GM23338 (cell line): Measurements from ENCODE around the gene APC. TPM values are rescaled to one million over a fixed set of nuclear protein-coding genes. Genes with fewer than 3 reads are reported as not detected.

Experiments
- ATAC-seq: fragments of 200-7000 bp; cut with Tn5 transposase; 3 replicates; pipeline ENCODE4 v1.9.1; 2020
- DNase-seq: peaks from one replicate; pipeline ENCODE4 v3.0.0-alpha.2; 2015; ENCODE audit warnings: low spot score
- H2AFZ ChIP-seq: fragments of 200-600 bp; sonication (generic); 2 replicates; pipeline ENCODE4 v1.8.0; 2016; ENCODE audit warnings: antibody characterized with exemption, mild to moderate bottlenecking, moderate library complexity
- H3F3A ChIP-seq: fragments of 200-600 bp; sonication (generic); replicated peaks from 2 replicates; pipeline ENCODE4 v1.8.0; 2017; ENCODE audit warnings: antibody characterized with exemption, mixed run types, low read depth
- H3K27ac ChIP-seq: fragments of 200-600 bp; sonication (generic); 2 replicates; pipeline ENCODE4 v1.6.1; 2016; ENCODE audit warnings: low read depth
- H3K27me3 ChIP-seq: fragments of 200-600 bp; sonication (generic); 2 replicates; pipeline ENCODE4 v1.8.0; 2016; ENCODE audit warnings: mild to moderate bottlenecking, mixed run types, moderate library complexity; ENCODE audit not compliant: insufficient read depth
- H3K36me3 ChIP-seq: fragments of 200-600 bp; sonication (generic); 2 replicates; pipeline ENCODE4 v1.8.0; 2016; ENCODE audit warnings: mild to moderate bottlenecking; ENCODE audit not compliant: insufficient read depth
- H3K4me1 ChIP-seq: fragments of 200-600 bp; sonication (generic); 2 replicates; pipeline ENCODE4 v1.8.0; 2016; ENCODE audit warnings: mild to moderate bottlenecking, moderate library complexity; ENCODE audit not compliant: insufficient read depth
- H3K4me2 ChIP-seq: fragments of 200-600 bp; sonication (generic); 2 replicates; pipeline ENCODE4 v1.7.1; 2017; ENCODE audit warnings: mixed run types
- H3K4me3 ChIP-seq: fragments of 200-600 bp; sonication (generic); 2 replicates; pipeline ENCODE4 v1.6.1; 2016; ENCODE audit warnings: mixed run types
- H3K79me2 ChIP-seq: fragments of 200-600 bp; sonication (generic); replicated peaks from 2 replicates; pipeline ENCODE4 v1.8.0; 2017; ENCODE audit warnings: mild to moderate bottlenecking; ENCODE audit not compliant: insufficient read depth
- H3K9me2 ChIP-seq: fragments of 200-600 bp; sonication (generic); 2 replicates; pipeline ENCODE4 v1.8.0; 2017; ENCODE audit not compliant: insufficient read depth
- H4K20me1 ChIP-seq: fragments of 200-600 bp; sonication (generic); replicated peaks from 2 replicates; pipeline ENCODE4 v1.8.0; 2017; ENCODE audit warnings: mild to moderate bottlenecking; ENCODE audit not compliant: insufficient read depth
- H3K27ac Mint-ChIP-seq: 2 replicates; pipeline ENCODE4 v1.8.0; 2020; ENCODE audit warnings: inconsistent platforms, mild to moderate bottlenecking, moderate library complexity, mixed read lengths
- H3K27me3 Mint-ChIP-seq: 3 replicates; pipeline ENCODE4 v1.8.0; 2022; ENCODE audit warnings: low read depth, mild to moderate bottlenecking, moderate library complexity, mixed read lengths, inconsistent platforms; ENCODE audit not compliant: insufficient read depth, poor library complexity
- H3K36me3 Mint-ChIP-seq: 3 replicates; pipeline ENCODE4 v1.8.0; 2021; ENCODE audit warnings: low read depth, mild to moderate bottlenecking, inconsistent platforms, moderate library complexity, mixed read lengths
- H3K4me1 Mint-ChIP-seq: 3 replicates; pipeline ENCODE4 v1.8.0; 2020; ENCODE audit warnings: mild to moderate bottlenecking, inconsistent platforms, mixed read lengths
- H3K4me3 Mint-ChIP-seq: 3 replicates; pipeline ENCODE4 v1.8.0; 2021; ENCODE audit warnings: moderate library complexity, mild to moderate bottlenecking, inconsistent platforms, mixed read lengths
- H3K9me3 Mint-ChIP-seq: 3 replicates; pipeline ENCODE4 v1.8.0; 2020; ENCODE audit warnings: moderate library complexity, mild to moderate bottlenecking, inconsistent platforms, mixed read lengths
- CREB1 ChIP-seq: fragments of 250-450 bp; sonication (Bioruptor Pico); IDR thresholded peaks from 2 replicates; pipeline ENCODE4 v1.5.0; 2020; ENCODE audit warnings: low read depth, mild to moderate bottlenecking, moderate library complexity
- CTCF ChIP-seq, 2 experiments: fragments of 200-600 bp in 1 of 2; sonication (generic) in 1 of 2; conservative IDR thresholded peaks; 2 replicates each; pipeline versions ENCODE4 v1.5.1 to v1.6.1; 2016 to 2017; ENCODE audit warnings: antibody characterized with exemption in 2 of 2, low read depth in 2 of 2, mild to moderate bottlenecking in 2 of 2, moderate library complexity in 1 of 2
- ETS1 ChIP-seq: IDR thresholded peaks from 2 replicates; pipeline ENCODE4 v1.6.1; 2016; ENCODE audit warnings: antibody characterized with exemption
- EZH2 ChIP-seq: fragments of 200-600 bp; sonication (generic); IDR thresholded peaks from one replicate; pipeline ENCODE4 v1.8.0; 2017; ENCODE audit warnings: antibody characterized with exemption, mild to moderate bottlenecking, low read depth; ENCODE audit not compliant: unreplicated experiment
- EZH2phosphoT487 ChIP-seq: fragments of 200-600 bp; sonication (generic); IDR thresholded peaks from one replicate; pipeline ENCODE4 v1.8.1; 2018; ENCODE audit warnings: antibody characterized with exemption; ENCODE audit not compliant: unreplicated experiment
- JUNB ChIP-seq: IDR thresholded peaks from one replicate; pipeline ENCODE4 v1.6.1; 2016; ENCODE audit warnings: antibody characterized with exemption; ENCODE audit not compliant: unreplicated experiment
- NANOG ChIP-seq: IDR thresholded peaks from 2 replicates; pipeline ENCODE4 v1.6.1; 2016; ENCODE audit warnings: antibody characterized with exemption, borderline replicate concordance
- POLR2AphosphoS5 ChIP-seq: IDR thresholded peaks from 2 replicates; pipeline ENCODE4 v1.6.1; 2016; ENCODE audit warnings: antibody characterized with exemption, low read depth
- REST ChIP-seq: IDR thresholded peaks from one replicate; pipeline ENCODE4 v1.6.1; 2018; ENCODE audit warnings: antibody characterized with exemption; ENCODE audit not compliant: unreplicated experiment
- STAT1 ChIP-seq: IDR thresholded peaks from one replicate; pipeline ENCODE4 v1.6.1; 2016; ENCODE audit warnings: antibody characterized with exemption; ENCODE audit not compliant: unreplicated experiment
- ZNF114 ChIP-seq: fragments of 250-450 bp; sonication (Bioruptor Pico); IDR thresholded peaks from 2 replicates; pipeline ENCODE4 v1.5.0; 2020; ENCODE audit warnings: mild to moderate bottlenecking, moderate library complexity
- ZNF331 ChIP-seq: fragments of 250-450 bp; sonication (Bioruptor Pico); IDR thresholded peaks from 2 replicates; pipeline ENCODE4 v1.5.0; 2020; ENCODE audit warnings: low read depth, mild to moderate bottlenecking, moderate library complexity
- ZNF462 ChIP-seq: fragments of 250-450 bp; sonication (Bioruptor Pico); IDR thresholded peaks from 2 replicates; pipeline ENCODE4 v1.5.0; 2020; ENCODE audit warnings: mild to moderate bottlenecking, moderate library complexity
- polyA plus RNA-seq: library from polyadenylated mRNA; unstranded; fragments of >200 nt; fragmentation: Nextera tagmentation; extraction: Ambion mirVana; gene quantifications from 2 replicates; pipeline ENCODE4 v1.2.1, GENCODE V29; 2016
- total RNA-seq: library from RNA; depleted of rRNA; stranded (reverse); fragments of >200 nt; shearing (Covaris generic); gene quantifications from 2 replicates; pipeline ENCODE4 v1.2.3, GENCODE V29; 2014

APC gene
- total and polyA plus RNA-seq, 2 experiments from 2014 or later: 42.4 to 62.9 TPM

GRCh38 chr5:112878760-112879159 lies 141.1 kb downstream of the APC start:
- Histone ChIP-seq H4K20me1 (peaks cover 4% of the 10 kb centered on the region; the same call in 1 of the 2 replicates), H3F3A (no peaks in the 10 kb centered on the region), H3K27me3 (no peaks in the 10 kb centered on the region), H3K79me2 (no peaks in the 10 kb centered on the region; the same call in 1 of the 2 replicates), H3K36me3 (no peaks in the 10 kb centered on the region; the same call in 1 of the 2 replicates), H3K4me1 (peaks cover 10% of the 10 kb centered on the region; the same call in 1 of the 2 replicates), H3K27ac (peak overlapping the region; percentile 84), H3K4me2 (no peak overlapping the region), H3K4me3 (no peak overlapping the region), H2AFZ (no peak overlapping the region), H3K9me2 (no peaks in the 10 kb centered on the region)
- peaks cover 5% of the 10 kb centered on the region for H3K27me3 Mint-ChIP-seq
- H3K27ac Mint-ChIP-seq: peak overlapping the region; percentile 49; the same call in 1 of the 2 replicates
- peaks cover 41% of the 10 kb centered on the region; the same call in 2 of the 3 replicates for H3K36me3 Mint-ChIP-seq
- peaks cover 27% of the 10 kb centered on the region; the same call in 2 of the 3 replicates for H3K4me1 Mint-ChIP-seq
- no peak for TF ChIP-seq JUNB
- TF ChIP-seq CTCF (conservative IDR thresholded peaks at IDR 0.05; ENCODE audit: low read depth in 2 of 2): no peak
- TF ChIP-seq ZNF114: no peak
- TF ChIP-seq NANOG: no peak
- no peak for TF ChIP-seq ETS1
- no peak for TF ChIP-seq CREB1 (CRISPR knock-in tag)
- TF ChIP-seq ZNF331 (CRISPR knock-in tag): no peak
- no peak for TF ChIP-seq REST
- TF ChIP-seq STAT1: no peak
- TF ChIP-seq POLR2AphosphoS5: no peak
- no peak for TF ChIP-seq ZNF462 (CRISPR knock-in tag)
- TF ChIP-seq EZH2: no peak
- TF ChIP-seq EZH2phosphoT487: no peak
- peak; percentile 19 for DNase-seq
- no peaks in the 10 kb centered on the region for H3K9me3 Mint-ChIP-seq
- H3K4me3 Mint-ChIP-seq: no peak overlapping the region
- no peak for ATAC-seq
